ENCODE measurements around the gene PKNOX2.

PKNOX2 gene

GRCh38 chr11:125481531-125481930, 317.0 kb downstream of the PKNOX2 start:
- Histone ChIP-seq H3K4me1 (ENCODE audit: control insufficient read depth, low read length) (no peaks in the 10 kb centered on the region), H3K27ac (ENCODE audit: low read depth, low read length) (no peak overlapping the region), H3K9me3 (ENCODE audit: control insufficient read depth, insufficient read depth, low read length) (no peaks in the 10 kb centered on the region), H3K36me3 (ENCODE audit: control insufficient read depth, low read length) (no peaks in the 10 kb centered on the region), H4K20me1 (ENCODE audit: control insufficient read depth, insufficient read depth, low read depth, low read length) (no peaks in the 10 kb centered on the region), H3K9me2 (replicated peaks; ENCODE audit: control insufficient read depth, low read length) (no peaks in the 10 kb centered on the region), H3K4me3 (ENCODE audit: low read length) (no peak overlapping the region), H3K27me3 (ENCODE audit: control insufficient read depth, low read length) (peaks cover 21% of the 10 kb centered on the region; the same call in 1 of the 2 replicates), H3F3A (ENCODE audit: control insufficient read depth, insufficient read depth) (no peaks in the 10 kb centered on the region), H3K79me2 (ENCODE audit: control insufficient read depth, low read length) (no peaks in the 10 kb centered on the region), H3K4me2 (ENCODE audit: low read length) (no peak overlapping the region)
- TF ChIP-seq EZH2phosphoT487 (IDR thresholded peaks at IDR 0.05; ENCODE audit: borderline replicate concordance, low read length) (no peak), CTCF (IDR thresholded peaks at IDR 0.05; ENCODE audit: low read depth, low read length, poor library complexity, severe bottlenecking) (no peak)

Data from DOHH2 (cell line).